Daoy (cell line): ENCODE results near the gene NUP93. TPM values are rescaled to one million over a fixed set of nuclear protein-coding genes. Genes with fewer than 3 reads are reported as not detected.
A peak's percentile ranks its signal among the peaks of the same experiment; 100 is the strongest.

Source experiments
- DNase-seq: peaks from one replicate; pipeline ENCODE4 v3.0.0-alpha.2; 2015; ENCODE audit warnings: low read depth
- total RNA-seq: library from RNA; depleted of rRNA; stranded (reverse); fragments of >200 nt; shearing (Covaris generic); gene quantifications from 2 replicates; pipeline ENCODE4 v1.2.3, GENCODE V29; 2014; rRNA removed

NUP93 gene
- total RNA-seq = 91.9 and 120 TPM in 2 replicates

- DNase-seq = peak; percentile 94
Observed at GRCh38 chr16:56729735-56730662, at the start of gene NUP93. Gene NUP93 (plus strand): TSS chr16:56730129. CDS start chr16:56748248, 18,119 bp downstream.

GRCh38 chr16:56681939-56682702, 47.8 kb upstream of the NUP93 start, which contains the start of gene MT1X:
Gene MT1X (plus strand): TSS chr16:56682470. CDS start chr16:56682541, 71 bp downstream.
- DNase-seq = peak; percentile 91

GRCh38 chr16:56682703-56683397, 47.1 kb upstream of the NUP93 start:
- DNase-seq = no peak

- no peak for DNase-seq
Observed at GRCh38 chr16:56683424-56684172, 46.3 kb upstream of the NUP93 start.

- DNase-seq = no peak
Observed at GRCh38 chr16:56684256-56684925, 45.5 kb upstream of the NUP93 start.

- no peak for DNase-seq
Observed at GRCh38 chr16:56684926-56685590, 44.9 kb upstream of the NUP93 start.

- DNase-seq = no peak
Observed at GRCh38 chr16:56686758-56687157, 43.2 kb upstream of the NUP93 start.

- no peak for DNase-seq
Observed at GRCh38 chr16:56688762-56689161, 41.2 kb upstream of the NUP93 start.

GRCh38 chr16:56689171-56689570, 40.8 kb upstream of the NUP93 start:
- no peak for DNase-seq

GRCh38 chr16:56690420-56691122, 39.4 kb upstream of the NUP93 start:
- DNase-seq = no peak

GRCh38 chr16:56691885-56692284, 38.0 kb upstream of the NUP93 start:
- peak; percentile 83 for DNase-seq

GRCh38 chr16:56695246-56695645, 34.7 kb upstream of the NUP93 start:
- DNase-seq = no peak

- no peak for DNase-seq
Observed at GRCh38 chr16:56697456-56698155, 32.3 kb upstream of the NUP93 start.

- DNase-seq = no peak
Observed at GRCh38 chr16:56700195-56700594, 29.7 kb upstream of the NUP93 start.

GRCh38 chr16:56700631-56701030, 29.3 kb upstream of the NUP93 start:
- no peak for DNase-seq

- no peak for DNase-seq
Observed at GRCh38 chr16:56701534-56701933, 28.4 kb upstream of the NUP93 start.

GRCh38 chr16:56702836-56703235, 27.1 kb upstream of the NUP93 start:
- no peak for DNase-seq

- no peak for DNase-seq
Observed at GRCh38 chr16:56708525-56709442, 21.1 kb upstream of the NUP93 start.
